ENCODE results near the gene GREB1. TPM values are rescaled to one million over a fixed set of nuclear protein-coding genes. Genes with fewer than 3 reads are reported as not detected.
A peak's percentile ranks its signal among the peaks of the same experiment; 100 is the strongest.

GREB1 gene
- total RNA-seq, 1 donor from 2014 or later, result under 0.01 TPM

- TF ChIP-seq, protein P1, sequence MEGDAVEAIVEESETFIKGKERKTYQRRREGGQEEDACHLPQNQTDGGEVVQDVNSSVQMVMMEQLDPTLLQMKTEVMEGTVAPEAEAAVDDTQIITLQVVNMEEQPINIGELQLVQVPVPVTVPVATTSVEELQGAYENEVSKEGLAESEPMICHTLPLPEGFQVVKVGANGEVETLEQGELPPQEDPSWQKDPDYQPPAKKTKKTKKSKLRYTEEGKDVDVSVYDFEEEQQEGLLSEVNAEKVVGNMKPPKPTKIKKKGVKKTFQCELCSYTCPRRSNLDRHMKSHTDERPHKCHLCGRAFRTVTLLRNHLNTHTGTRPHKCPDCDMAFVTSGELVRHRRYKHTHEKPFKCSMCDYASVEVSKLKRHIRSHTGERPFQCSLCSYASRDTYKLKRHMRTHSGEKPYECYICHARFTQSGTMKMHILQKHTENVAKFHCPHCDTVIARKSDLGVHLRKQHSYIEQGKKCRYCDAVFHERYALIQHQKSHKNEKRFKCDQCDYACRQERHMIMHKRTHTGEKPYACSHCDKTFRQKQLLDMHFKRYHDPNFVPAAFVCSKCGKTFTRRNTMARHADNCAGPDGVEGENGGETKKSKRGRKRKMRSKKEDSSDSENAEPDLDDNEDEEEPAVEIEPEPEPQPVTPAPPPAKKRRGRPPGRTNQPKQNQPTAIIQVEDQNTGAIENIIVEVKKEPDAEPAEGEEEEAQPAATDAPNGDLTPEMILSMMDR (IDR thresholded peaks at IDR 0.05; ENCODE audit: insufficient read depth, low read length, severe bottlenecking), result no peak
- H3K4me3 ChIP-seq (ENCODE audit: low read depth, low read length), result no peak overlapping the region
- peaks cover 19% of the 10 kb centered on the region for H3K27me3 ChIP-seq (ENCODE audit: control insufficient read depth, insufficient read depth, low read length)
- FAIRE-seq (no peak), DNase-seq (ENCODE audit: low read depth) (no peak)
- H3K36me3 ChIP-seq (ENCODE audit: control insufficient read depth, insufficient read depth, low read length), result no peaks in the 10 kb centered on the region
Measured at GRCh38 chr2:11661891-11662435, 128.1 kb downstream of the GREB1 start.

GRCh38 chr2:11662882-11663281 is 129.0 kb downstream of the GREB1 start:
- TF ChIP-seq, protein P1 (IDR thresholded peaks at IDR 0.05; ENCODE audit: insufficient read depth, low read length, severe bottlenecking), result no peak
- Histone ChIP-seq H3K27me3 (ENCODE audit: control insufficient read depth, insufficient read depth, low read length) (peaks cover 19% of the 10 kb centered on the region), H3K36me3 (ENCODE audit: control insufficient read depth, insufficient read depth, low read length) (no peaks in the 10 kb centered on the region), H3K4me3 (ENCODE audit: low read depth, low read length) (no peak overlapping the region)
- DNase-seq (ENCODE audit: low read depth) (no peak), FAIRE-seq (no peak)

DNA sequence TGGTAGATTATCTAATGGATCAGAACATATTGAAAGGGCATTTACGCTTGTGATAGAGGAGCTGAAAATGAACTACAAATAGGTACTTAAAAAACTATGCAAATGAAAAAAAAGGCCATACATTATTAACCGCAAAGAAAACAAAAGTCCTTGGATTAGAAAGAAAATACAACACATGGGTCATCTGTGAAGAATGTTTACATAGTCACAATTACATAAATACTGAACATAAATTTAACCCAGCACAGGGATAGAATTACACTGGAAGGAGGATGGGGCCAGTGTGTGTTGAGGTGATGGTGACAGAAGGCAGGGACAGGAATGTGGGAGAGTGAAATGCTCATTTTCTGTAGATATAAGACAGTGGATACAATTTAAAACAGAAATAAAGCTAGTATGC is 129.6 kb downstream of the GREB1 start:
- Histone ChIP-seq H3K4me3 (ENCODE audit: low read depth, low read length) (no peak overlapping the region), H3K36me3 (ENCODE audit: control insufficient read depth, insufficient read depth, low read length) (no peaks in the 10 kb centered on the region), H3K27me3 (ENCODE audit: control insufficient read depth, insufficient read depth, low read length) (peaks cover 21% of the 10 kb centered on the region)
- FAIRE-seq (no peak), DNase-seq (ENCODE audit: low read depth) (peak; percentile 66)
- TF ChIP-seq, protein P1 (IDR thresholded peaks at IDR 0.05; ENCODE audit: insufficient read depth, low read length, severe bottlenecking), result no peak

DNA sequence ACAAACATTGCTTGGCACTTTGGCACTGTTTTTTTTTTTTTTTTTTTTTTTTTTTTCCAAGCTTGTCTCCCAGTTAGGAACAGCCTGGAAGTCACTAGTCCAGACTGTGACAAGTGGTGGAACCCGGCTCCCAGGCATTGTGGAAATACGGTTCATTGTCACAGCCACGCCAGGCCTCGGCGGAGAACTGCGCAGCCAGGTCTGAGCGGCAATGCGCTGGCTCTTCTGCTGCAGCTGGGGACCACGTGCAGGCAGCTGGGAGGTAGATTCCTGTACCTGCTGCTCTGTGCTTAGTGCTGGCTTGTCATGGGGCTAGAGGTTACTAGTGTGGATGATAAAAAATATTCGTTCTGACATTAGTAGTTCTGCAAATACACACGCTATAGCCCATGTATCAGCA is 131.2 kb downstream of the GREB1 start:
- FAIRE-seq (no peak), DNase-seq (ENCODE audit: low read depth) (no peak)
- TF ChIP-seq, protein P1 (IDR thresholded peaks at IDR 0.05; ENCODE audit: insufficient read depth, low read length, severe bottlenecking), result no peak
- Histone ChIP-seq H3K36me3 (ENCODE audit: control insufficient read depth, insufficient read depth, low read length) (no peaks in the 10 kb centered on the region), H3K4me3 (ENCODE audit: low read depth, low read length) (no peak overlapping the region), H3K27me3 (ENCODE audit: control insufficient read depth, insufficient read depth, low read length) (peaks cover 23% of the 10 kb centered on the region)

DNA sequence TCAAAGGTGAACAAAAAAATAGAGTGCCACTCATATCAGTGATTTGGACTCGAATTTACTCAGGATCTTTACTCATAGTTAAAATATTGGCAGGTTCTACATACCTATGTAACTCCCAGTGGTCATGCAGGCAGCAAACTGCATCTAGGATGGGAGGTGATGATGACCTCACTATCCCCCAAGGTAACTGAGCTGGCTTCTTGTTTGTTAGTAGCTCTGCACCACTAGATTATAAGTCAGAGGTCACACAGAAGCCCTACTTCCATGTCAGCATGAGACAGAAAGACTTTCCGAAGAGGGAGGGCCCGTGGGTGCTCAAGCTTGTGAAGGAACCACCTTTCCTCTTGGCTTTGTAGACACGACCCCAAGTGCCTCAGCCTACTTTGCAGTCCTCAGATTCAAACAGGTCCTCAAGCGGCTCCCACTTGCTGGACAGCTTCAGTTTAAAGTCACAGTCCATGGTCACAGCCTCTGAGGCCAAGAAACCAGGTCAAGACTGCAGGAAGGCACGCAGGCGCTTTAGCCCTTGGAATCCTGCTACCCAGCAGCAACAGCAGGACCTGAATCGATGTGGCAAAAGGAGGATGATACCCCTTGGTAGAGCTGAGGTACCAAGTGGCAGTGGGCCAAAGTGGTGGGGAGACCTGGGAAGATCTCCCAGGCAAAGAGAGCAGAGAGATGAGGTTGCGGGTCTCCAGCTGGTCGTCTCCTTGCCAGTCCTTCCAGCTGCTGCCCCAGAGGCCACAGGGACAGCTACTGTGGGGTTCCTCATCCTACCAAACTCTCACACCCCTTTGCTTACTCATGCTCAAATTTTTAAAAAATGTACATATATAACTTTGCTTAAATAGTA is 131.9 kb downstream of the GREB1 start:
- H3K27me3 ChIP-seq (ENCODE audit: control insufficient read depth, insufficient read depth, low read length), result peaks cover 25% of the 10 kb centered on the region
- FAIRE-seq (no peak), DNase-seq (ENCODE audit: low read depth) (no peak)

More for the DNA sequence above, 131.9 kb downstream of the GREB1 start:
- H3K4me3 ChIP-seq (ENCODE audit: low read depth, low read length), result no peak overlapping the region
- TF ChIP-seq, protein P1 (IDR thresholded peaks at IDR 0.05; ENCODE audit: insufficient read depth, low read length, severe bottlenecking), result no peak
- no peaks in the 10 kb centered on the region for H3K36me3 ChIP-seq (ENCODE audit: control insufficient read depth, insufficient read depth, low read length)

Data from bronchial epithelial cell (primary cell).